Measurements from ENCODE around the gene FDX2.

DNA sequence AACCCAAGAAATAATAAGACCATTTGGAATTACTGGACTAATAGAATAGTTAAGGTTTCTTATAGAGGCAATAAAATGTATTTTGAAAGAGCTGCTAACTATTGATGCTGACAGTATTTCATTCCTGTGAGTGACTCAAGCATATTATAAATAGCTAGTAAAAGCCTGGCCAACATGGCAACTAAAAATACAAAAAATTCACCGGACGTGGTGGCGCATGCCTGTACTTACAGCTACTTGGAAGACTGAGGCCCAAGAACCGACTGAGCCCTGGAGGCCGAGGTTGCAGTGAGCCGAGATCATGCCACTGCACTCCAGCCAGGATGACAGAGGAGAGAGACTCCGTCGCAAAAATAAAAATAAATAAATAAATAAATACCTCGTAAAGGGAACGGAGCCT, 29.0 kb upstream of the FDX2 start:
- TF ChIP-seq, protein P1, sequence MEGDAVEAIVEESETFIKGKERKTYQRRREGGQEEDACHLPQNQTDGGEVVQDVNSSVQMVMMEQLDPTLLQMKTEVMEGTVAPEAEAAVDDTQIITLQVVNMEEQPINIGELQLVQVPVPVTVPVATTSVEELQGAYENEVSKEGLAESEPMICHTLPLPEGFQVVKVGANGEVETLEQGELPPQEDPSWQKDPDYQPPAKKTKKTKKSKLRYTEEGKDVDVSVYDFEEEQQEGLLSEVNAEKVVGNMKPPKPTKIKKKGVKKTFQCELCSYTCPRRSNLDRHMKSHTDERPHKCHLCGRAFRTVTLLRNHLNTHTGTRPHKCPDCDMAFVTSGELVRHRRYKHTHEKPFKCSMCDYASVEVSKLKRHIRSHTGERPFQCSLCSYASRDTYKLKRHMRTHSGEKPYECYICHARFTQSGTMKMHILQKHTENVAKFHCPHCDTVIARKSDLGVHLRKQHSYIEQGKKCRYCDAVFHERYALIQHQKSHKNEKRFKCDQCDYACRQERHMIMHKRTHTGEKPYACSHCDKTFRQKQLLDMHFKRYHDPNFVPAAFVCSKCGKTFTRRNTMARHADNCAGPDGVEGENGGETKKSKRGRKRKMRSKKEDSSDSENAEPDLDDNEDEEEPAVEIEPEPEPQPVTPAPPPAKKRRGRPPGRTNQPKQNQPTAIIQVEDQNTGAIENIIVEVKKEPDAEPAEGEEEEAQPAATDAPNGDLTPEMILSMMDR (conservative IDR thresholded peaks at IDR 0.05; ENCODE audit: low read depth in 2 of 2), result no peak
- TF ChIP-seq POLR2AphosphoS5 (IDR thresholded peaks at IDR 0.05; ENCODE audit: low read depth) (no peak), ZNF114 (CRISPR knock-in tag; IDR thresholded peaks at IDR 0.05) (no peak), EZH2phosphoT487 (IDR thresholded peaks at IDR 0.05; ENCODE audit: unreplicated experiment) (no peak), EZH2 (IDR thresholded peaks at IDR 0.05; ENCODE audit: low read depth, unreplicated experiment) (no peak), JUNB (IDR thresholded peaks at IDR 0.05; ENCODE audit: unreplicated experiment) (no peak)
